Measurements from ENCODE around the gene CCND1.
"Not testable (repeated sequence)": the region's sequence is repeated elsewhere in the genome, so short reads cannot be mapped to it uniquely, and the experiment has no call there.

Gene CCND1

DNA sequence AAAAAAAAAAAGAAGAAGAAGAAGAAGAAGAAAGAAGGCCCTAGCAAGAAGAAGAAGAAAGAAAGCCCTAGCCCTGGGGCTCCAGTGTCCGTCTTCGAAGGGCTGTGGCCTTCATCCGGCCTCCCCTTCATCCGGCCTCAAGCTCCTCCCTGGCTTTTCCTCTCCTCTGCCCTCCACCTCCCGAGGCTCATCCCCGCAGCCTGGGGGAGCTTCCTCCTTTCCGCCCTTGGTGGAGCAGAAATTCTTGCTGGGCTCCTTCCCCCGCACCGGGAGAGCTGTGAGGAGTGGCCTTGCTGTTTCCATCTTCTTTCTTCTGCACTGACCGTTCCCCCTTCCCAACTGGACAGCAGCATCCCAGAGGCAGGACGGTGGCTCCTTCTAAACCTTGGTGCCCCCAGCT lies 43.7 kb downstream of the CCND1 start:
- H3K79me2 ChIP-seq (ENCODE audit: control insufficient read depth, insufficient read depth, low read length, unreplicated experiment) = no peaks in the 10 kb centered on the region
- H3K27me3 ChIP-seq (ENCODE audit: insufficient read depth, low read length) = no peaks in the 10 kb centered on the region
- H3K27ac ChIP-seq (ENCODE audit: low read depth, low read length) = no peak overlapping the region
- H3K4me1 ChIP-seq (ENCODE audit: control insufficient read depth, insufficient read depth, low read length, unreplicated experiment) = no peaks in the 10 kb centered on the region
- H3K4me3 ChIP-seq (ENCODE audit: low read depth, low read length) = no peak overlapping the region
- no peak overlapping the region for H2AFZ ChIP-seq (ENCODE audit: low read length, unreplicated experiment)
- no peaks in the 10 kb centered on the region for H3K36me3 ChIP-seq (ENCODE audit: insufficient read depth, low read length)

DNA sequence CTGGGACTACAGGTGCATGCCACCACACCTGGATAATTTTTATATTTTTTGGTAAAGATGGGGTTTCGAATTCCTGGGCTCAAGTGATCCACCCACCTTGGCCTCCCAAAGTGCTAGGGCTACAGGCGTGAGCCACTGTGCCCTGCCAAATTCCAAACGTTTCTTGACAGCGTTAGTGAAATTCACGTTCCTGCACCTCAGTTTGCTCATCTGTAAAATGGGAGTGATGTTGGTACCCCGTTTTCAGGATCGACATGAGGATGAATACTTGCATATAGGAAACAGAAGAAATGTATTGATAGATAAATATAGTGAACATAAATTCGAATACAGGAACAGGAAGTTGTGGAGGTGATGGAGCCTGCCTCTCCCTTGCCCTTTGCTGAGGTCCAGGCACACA lies 44.4 kb downstream of the CCND1 start:
- no peak overlapping the region for H3K27ac ChIP-seq (ENCODE audit: low read depth, low read length)
- no peaks in the 10 kb centered on the region for H3K36me3 ChIP-seq (ENCODE audit: insufficient read depth, low read length)
- H3K79me2 ChIP-seq (ENCODE audit: control insufficient read depth, insufficient read depth, low read length, unreplicated experiment) = no peaks in the 10 kb centered on the region
- H3K4me1 ChIP-seq (ENCODE audit: control insufficient read depth, insufficient read depth, low read length, unreplicated experiment) = no peaks in the 10 kb centered on the region
- no peak overlapping the region for H2AFZ ChIP-seq (ENCODE audit: low read length, unreplicated experiment)
- no peaks in the 10 kb centered on the region for H3K27me3 ChIP-seq (ENCODE audit: insufficient read depth, low read length)
- H3K4me3 ChIP-seq (ENCODE audit: low read depth, low read length) = no peak overlapping the region

DNA sequence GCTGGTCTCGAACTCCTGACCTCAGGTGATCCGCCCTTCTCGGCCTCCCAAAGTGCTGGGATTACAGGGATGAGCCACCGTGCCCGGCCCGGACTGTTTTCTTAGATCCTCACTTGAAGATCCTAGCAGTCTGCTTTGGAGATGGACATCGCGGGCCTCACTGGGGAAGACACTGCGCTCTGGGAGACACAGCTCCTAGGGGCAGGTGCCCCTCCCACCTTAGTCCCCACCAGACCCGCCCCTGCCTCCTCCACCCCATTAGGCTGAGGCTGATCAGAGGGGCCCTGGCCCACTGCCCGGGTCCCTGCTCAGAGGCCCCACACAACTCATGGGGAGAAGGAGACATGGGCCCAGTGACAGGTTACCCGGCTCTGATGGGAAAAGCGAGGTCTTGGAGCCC lies 45.5 kb downstream of the CCND1 start:
- no peak overlapping the region for H3K27ac ChIP-seq (ENCODE audit: low read depth, low read length)
- H3K79me2 ChIP-seq (ENCODE audit: control insufficient read depth, insufficient read depth, low read length, unreplicated experiment) = no peaks in the 10 kb centered on the region
- H3K27me3 ChIP-seq (ENCODE audit: insufficient read depth, low read length) = no peaks in the 10 kb centered on the region
- no peaks in the 10 kb centered on the region for H3K4me1 ChIP-seq (ENCODE audit: control insufficient read depth, insufficient read depth, low read length, unreplicated experiment)
- no peaks in the 10 kb centered on the region for H3K36me3 ChIP-seq (ENCODE audit: insufficient read depth, low read length)
- no peak overlapping the region for H2AFZ ChIP-seq (ENCODE audit: low read length, unreplicated experiment)
- H3K4me3 ChIP-seq (ENCODE audit: low read depth, low read length) = no peak overlapping the region

DNA sequence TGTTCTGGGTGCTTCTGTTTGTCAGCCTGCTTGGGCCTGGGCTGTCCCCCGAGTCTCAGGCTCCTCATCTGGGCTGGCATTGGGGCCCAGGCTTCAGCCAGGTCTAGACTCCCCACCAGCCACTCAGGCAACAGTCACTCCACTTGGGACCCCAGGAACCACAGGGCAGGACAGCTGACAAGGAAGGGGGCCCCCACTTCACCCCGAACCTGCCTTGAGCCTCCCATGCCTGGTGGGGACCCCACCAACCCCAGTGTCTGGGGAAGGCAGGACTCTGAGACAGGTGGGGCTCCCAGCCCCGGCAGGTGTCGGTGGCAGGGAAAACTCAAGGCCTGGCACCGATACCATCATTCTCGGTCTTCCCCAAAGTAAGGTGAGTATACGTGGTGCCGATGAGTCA lies 45.9 kb downstream of the CCND1 start:
- H3K4me1 ChIP-seq (ENCODE audit: control insufficient read depth, insufficient read depth, low read length, unreplicated experiment) = no peaks in the 10 kb centered on the region
- no peaks in the 10 kb centered on the region for H3K79me2 ChIP-seq (ENCODE audit: control insufficient read depth, insufficient read depth, low read length, unreplicated experiment)
- H3K27ac ChIP-seq (ENCODE audit: low read depth, low read length) = no peak overlapping the region
- H2AFZ ChIP-seq (ENCODE audit: low read length, unreplicated experiment) = no peak overlapping the region
- no peaks in the 10 kb centered on the region for H3K36me3 ChIP-seq (ENCODE audit: insufficient read depth, low read length)
- no peaks in the 10 kb centered on the region; the same call in 1 of the 2 replicates for H3K27me3 ChIP-seq (ENCODE audit: insufficient read depth, low read length)
- H3K4me3 ChIP-seq (ENCODE audit: low read depth, low read length) = no peak overlapping the region

DNA sequence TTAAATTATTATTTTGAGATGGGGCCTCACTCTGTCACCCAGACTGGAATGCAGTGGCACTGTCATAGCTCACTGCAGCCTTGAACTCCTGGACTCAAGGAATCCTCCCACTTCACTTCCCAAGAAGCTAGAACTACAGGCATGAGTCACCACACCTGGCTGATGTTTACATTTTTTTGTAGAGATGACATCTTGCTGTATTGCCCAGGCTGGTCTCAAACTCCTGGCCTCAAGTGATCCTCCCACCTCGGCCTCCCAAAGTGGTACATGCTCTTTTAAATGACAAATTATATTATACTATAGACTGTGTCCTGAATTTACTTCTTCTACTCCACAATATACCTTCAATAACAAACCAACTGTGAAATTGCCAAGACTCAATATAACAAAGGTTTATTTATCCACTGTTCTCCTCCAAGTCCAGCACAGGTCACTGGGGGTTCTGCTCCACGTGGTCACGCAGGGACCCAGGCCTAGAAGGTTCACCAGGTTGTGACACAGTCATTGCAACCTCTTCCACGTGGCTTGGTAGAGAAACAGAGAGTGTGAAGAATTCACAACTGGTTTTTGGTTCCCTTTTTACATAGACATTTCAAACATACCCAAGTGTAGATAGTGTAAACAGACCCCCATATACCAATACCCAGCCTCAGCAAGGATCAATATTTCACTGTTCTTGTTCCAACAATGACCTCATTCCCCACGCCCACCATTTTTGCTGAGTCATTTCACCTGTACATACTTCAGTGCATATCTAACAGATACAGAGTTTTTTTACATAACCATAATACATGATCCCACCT lies 47.2 kb downstream of the CCND1 start:
- not testable (repeated sequence) for H3K4me3 ChIP-seq (ENCODE audit: low read depth, low read length); H2AFZ ChIP-seq (ENCODE audit: low read length, unreplicated experiment); H3K27me3 ChIP-seq (ENCODE audit: insufficient read depth, low read length); H3K27ac ChIP-seq (ENCODE audit: low read depth, low read length); H3K36me3 ChIP-seq (ENCODE audit: insufficient read depth, low read length); H3K79me2 ChIP-seq (ENCODE audit: control insufficient read depth, insufficient read depth, low read length, unreplicated experiment); H3K4me1 ChIP-seq (ENCODE audit: control insufficient read depth, insufficient read depth, low read length, unreplicated experiment)

DNA sequence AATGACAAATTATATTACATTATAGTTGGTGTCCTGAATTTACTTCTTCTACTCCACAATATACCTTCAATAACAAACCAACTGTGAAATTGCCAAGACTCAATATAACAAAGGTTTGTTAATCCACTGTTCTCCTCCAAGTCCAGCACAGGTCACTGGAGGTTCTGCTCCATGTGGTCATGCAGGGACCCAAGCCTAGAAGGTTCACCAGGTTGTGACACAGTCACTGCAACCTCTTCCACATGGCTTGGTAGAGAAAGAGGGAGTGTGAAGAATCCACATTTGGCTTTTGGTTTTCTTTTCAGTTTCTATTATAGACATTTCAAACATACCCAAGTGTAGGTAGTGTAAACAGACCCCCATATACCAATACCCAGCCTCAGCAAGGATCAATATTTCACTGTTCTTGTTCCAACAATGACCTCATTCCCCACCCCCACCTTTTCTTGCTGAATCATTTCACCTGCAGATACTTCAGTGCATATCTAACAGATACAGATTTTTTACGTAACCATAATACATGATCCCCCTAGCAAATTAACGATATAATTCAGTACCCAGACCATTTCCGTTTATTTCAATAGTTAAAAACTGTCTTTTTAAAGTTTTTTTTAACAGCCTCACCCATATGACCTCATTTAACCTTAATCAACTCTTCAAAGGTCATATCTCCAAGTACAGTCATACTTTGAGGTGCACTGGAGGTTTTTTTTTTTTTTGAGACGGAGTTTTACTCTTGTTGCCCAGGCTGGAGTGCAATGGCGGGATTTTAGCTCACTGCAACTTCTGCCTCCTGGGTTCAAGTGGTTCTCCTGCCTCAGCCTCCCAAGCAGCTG lies 48.7 kb downstream of the CCND1 start:
- no peak overlapping the region for H3K4me3 ChIP-seq (ENCODE audit: low read depth, low read length)
- H3K27ac ChIP-seq (ENCODE audit: low read depth, low read length) = no peak overlapping the region
- H3K4me1 ChIP-seq (ENCODE audit: control insufficient read depth, insufficient read depth, low read length, unreplicated experiment) = no peaks in the 10 kb centered on the region
- no peak overlapping the region for H2AFZ ChIP-seq (ENCODE audit: low read length, unreplicated experiment)
- H3K27me3 ChIP-seq (ENCODE audit: insufficient read depth, low read length) = peaks cover 17% of the 10 kb centered on the region
- no peaks in the 10 kb centered on the region for H3K36me3 ChIP-seq (ENCODE audit: insufficient read depth, low read length)
- H3K79me2 ChIP-seq (ENCODE audit: control insufficient read depth, insufficient read depth, low read length, unreplicated experiment) = no peaks in the 10 kb centered on the region

DNA sequence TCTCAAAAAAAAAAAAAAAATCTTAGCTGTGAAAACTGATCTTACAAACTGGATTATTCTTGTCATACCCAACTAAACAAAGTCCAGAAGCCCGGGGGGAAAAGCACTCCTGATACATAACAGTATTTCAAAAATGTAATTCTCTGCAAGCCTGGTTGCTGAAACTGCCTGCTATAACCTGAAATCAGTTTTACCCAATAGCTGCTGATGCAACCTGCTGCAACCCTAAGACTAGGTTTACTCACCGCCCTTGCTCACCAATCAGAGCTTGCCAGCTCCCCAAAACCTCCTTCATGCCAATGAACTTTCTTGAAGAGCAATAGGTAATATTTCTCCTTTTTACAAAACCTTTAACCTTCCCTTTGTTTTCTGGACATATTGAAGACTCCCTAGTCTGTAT lies 50.5 kb downstream of the CCND1 start:
- Histone ChIP-seq H3K36me3 (ENCODE audit: insufficient read depth, low read length) (no peaks in the 10 kb centered on the region), H2AFZ (ENCODE audit: low read length, unreplicated experiment) (no peak overlapping the region), H3K79me2 (ENCODE audit: control insufficient read depth, insufficient read depth, low read length, unreplicated experiment) (no peaks in the 10 kb centered on the region), H3K27me3 (ENCODE audit: insufficient read depth, low read length) (peaks cover 27% of the 10 kb centered on the region), H3K4me1 (ENCODE audit: control insufficient read depth, insufficient read depth, low read length, unreplicated experiment) (no peaks in the 10 kb centered on the region), H3K27ac (ENCODE audit: low read depth, low read length) (no peak overlapping the region), H3K4me3 (ENCODE audit: low read depth, low read length) (no peak overlapping the region)

DNA sequence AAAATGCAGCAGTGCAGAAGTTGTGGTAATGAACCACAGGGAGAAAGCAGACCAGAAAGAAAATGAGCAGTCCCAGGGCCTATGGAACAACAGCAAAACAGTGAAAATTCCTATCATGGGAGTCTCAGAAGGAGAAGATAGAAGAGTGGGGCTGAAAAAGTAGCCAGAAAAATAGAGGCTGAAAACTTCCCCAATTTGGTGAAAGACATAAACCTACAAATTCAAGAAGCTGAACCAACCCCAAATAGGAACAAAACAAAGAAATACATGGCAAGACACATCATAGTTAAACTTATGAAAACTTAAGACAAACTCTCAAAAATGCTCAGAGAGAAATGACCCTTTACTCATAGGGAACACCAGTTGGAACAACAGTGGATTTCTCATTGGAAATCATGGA lies 51.5 kb downstream of the CCND1 start:
- no peaks in the 10 kb centered on the region for H3K36me3 ChIP-seq (ENCODE audit: insufficient read depth, low read length)
- H3K4me3 ChIP-seq (ENCODE audit: low read depth, low read length) = no peak overlapping the region
- no peak overlapping the region for H3K27ac ChIP-seq (ENCODE audit: low read depth, low read length)
- no peak overlapping the region for H2AFZ ChIP-seq (ENCODE audit: low read length, unreplicated experiment)
- H3K27me3 ChIP-seq (ENCODE audit: insufficient read depth, low read length) = peaks cover 37% of the 10 kb centered on the region
- no peaks in the 10 kb centered on the region for H3K4me1 ChIP-seq (ENCODE audit: control insufficient read depth, insufficient read depth, low read length, unreplicated experiment)
- H3K79me2 ChIP-seq (ENCODE audit: control insufficient read depth, insufficient read depth, low read length, unreplicated experiment) = no peaks in the 10 kb centered on the region

DNA sequence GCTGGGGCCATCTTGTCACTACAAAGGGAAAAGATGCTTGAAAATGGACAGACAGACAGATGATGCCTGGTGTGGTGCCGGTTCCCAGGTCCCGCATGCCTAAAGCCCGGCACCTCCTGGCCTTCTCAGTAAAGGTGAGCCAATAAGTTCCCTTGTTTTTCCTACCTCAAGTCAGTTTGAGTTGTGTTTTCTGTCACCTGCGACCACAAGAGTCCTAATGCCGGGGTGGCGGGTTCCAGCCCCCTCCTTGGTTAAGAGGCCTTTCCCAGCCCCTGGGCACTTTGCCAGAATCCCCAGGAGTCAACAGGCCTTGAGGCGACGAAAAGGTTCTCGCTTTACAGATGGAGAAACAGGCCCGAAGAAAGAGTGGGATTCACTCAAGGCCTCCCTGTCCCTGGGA lies 53.8 kb downstream of the CCND1 start:
- Histone ChIP-seq H2AFZ (ENCODE audit: low read length, unreplicated experiment) (no peak overlapping the region), H3K4me1 (ENCODE audit: control insufficient read depth, insufficient read depth, low read length, unreplicated experiment) (no peaks in the 10 kb centered on the region), H3K4me3 (ENCODE audit: low read depth, low read length) (no peak overlapping the region), H3K79me2 (ENCODE audit: control insufficient read depth, insufficient read depth, low read length, unreplicated experiment) (no peaks in the 10 kb centered on the region), H3K27me3 (ENCODE audit: insufficient read depth, low read length) (peaks cover 37% of the 10 kb centered on the region), H3K36me3 (ENCODE audit: insufficient read depth, low read length) (no peaks in the 10 kb centered on the region), H3K27ac (ENCODE audit: low read depth, low read length) (no peak overlapping the region)

DNA sequence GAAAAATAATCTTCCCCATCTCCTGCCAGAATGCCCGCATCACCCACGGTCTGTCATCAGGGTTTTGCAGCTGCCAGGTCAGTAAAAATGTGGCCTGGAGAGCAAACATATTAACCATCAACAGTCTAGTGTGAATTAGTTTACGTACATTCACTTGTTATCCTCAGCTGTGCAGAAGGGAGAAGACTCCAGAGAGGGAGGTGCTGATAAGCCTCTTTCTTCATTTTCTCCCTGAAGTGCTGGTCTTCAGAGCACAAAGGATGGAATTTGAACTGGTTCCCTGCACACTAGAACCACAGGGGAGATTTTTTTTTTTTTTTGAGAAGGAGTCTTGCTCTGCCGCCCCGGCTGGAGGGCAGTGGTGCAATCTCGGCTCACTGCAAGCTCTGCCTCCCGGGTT lies 54.6 kb downstream of the CCND1 start:
- Histone ChIP-seq H2AFZ (ENCODE audit: low read length, unreplicated experiment) (no peak overlapping the region), H3K4me1 (ENCODE audit: control insufficient read depth, insufficient read depth, low read length, unreplicated experiment) (peaks cover 4% of the 10 kb centered on the region), H3K79me2 (ENCODE audit: control insufficient read depth, insufficient read depth, low read length, unreplicated experiment) (no peaks in the 10 kb centered on the region), H3K27ac (ENCODE audit: low read depth, low read length) (no peak overlapping the region), H3K36me3 (ENCODE audit: insufficient read depth, low read length) (no peaks in the 10 kb centered on the region), H3K4me3 (ENCODE audit: low read depth, low read length) (no peak overlapping the region), H3K27me3 (ENCODE audit: insufficient read depth, low read length) (peaks cover 37% of the 10 kb centered on the region)

DNA sequence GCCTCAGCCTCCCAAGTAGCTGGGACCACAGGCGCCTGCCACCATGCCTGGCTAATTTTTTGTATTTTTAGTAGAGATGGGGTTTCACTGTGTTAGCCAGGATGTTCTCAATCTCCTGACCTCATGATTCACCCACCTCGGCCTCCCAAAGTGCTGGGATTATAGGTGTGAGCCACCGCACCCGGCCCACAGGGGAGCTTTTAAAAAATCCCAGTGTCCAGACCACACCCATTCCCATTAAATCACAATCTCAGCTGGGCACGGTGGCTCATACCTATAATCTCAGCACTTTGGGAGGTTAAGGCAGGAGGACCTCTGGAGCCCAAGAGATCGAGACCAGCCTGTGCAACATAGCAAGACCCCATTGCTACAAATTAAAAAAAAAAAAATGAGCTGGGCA lies 55.0 kb downstream of the CCND1 start:
- not testable (repeated sequence) for H3K4me1 ChIP-seq (ENCODE audit: control insufficient read depth, insufficient read depth, low read length, unreplicated experiment); H3K79me2 ChIP-seq (ENCODE audit: control insufficient read depth, insufficient read depth, low read length, unreplicated experiment); H2AFZ ChIP-seq (ENCODE audit: low read length, unreplicated experiment); H3K4me3 ChIP-seq (ENCODE audit: low read depth, low read length); H3K36me3 ChIP-seq (ENCODE audit: insufficient read depth, low read length); H3K27ac ChIP-seq (ENCODE audit: low read depth, low read length)
- peaks cover 37% of the 10 kb centered on the region for H3K27me3 ChIP-seq (ENCODE audit: insufficient read depth, low read length)
